ENCODE results near the gene MDFI. TPM values are rescaled to one million over a fixed set of nuclear protein-coding genes. Genes with fewer than 3 reads are reported as not detected.

The MDFI gene
- total and polyA plus RNA-seq, 11 donors, result 0.35 to 9.3 (median 2.2) TPM

- TF ChIP-seq POLR2A (IDR thresholded peaks at IDR 0.05) (no peak), CTCF (IDR thresholded peaks at IDR 0.05) (no peak)
- 90 to 95% (median 94%) methylated on average over 7 of the region's 7 CpGs for WGBS, 4 donors
- peaks cover 2 to 69% (median 59%) of the 10 kb centered on the region in 9 donors for H3K36me3 ChIP-seq
- no peak overlapping the region for H3K27ac ChIP-seq
- DNase-seq (no peak), ATAC-seq (no peak)
- H3K4me1 ChIP-seq, result peaks cover 0 to 42% (median 20%) of the 10 kb centered on the region in 12 donors
- no peak overlapping the region for H3K4me3 ChIP-seq
- H3K27me3 ChIP-seq, result no peaks in the 10 kb centered on the region
- intact Hi-C loops (cut with DNase I), result loop anchor here in 2 of 10 donors (10.0 kb wide), 2 partner anchors 221 to 261 kb away; no protein-coding TSS in a partner anchor
- H3K9me3 ChIP-seq, result no peaks in the 10 kb centered on the region
Observed at GRCh38 chr6:41685641-41686380, 47.5 kb downstream of the MDFI start.

- H3K27me3 ChIP-seq, result no peaks in the 10 kb centered on the region
- no peak for ATAC-seq
- peaks cover 2 to 72% (median 62%) of the 10 kb centered on the region in 9 donors for H3K36me3 ChIP-seq
- TF ChIP-seq POLR2A (IDR thresholded peaks at IDR 0.05), result no peak
- no peak for TF ChIP-seq CTCF (IDR thresholded peaks at IDR 0.05)
- no peak overlapping the region for H3K4me3 ChIP-seq
- peaks cover 0 to 34% (median 13%) of the 10 kb centered on the region in 12 donors for H3K4me1 ChIP-seq
- WGBS, 4 donors, result 76 to 82% (median 78%) methylated on average over 9 of the region's 9 CpGs
- H3K27ac ChIP-seq, result peak overlapping the region in 3 of 12 donors; percentile 1 to 51 (median 30)
- DNase-seq, result no peak
- H3K9me3 ChIP-seq, result no peaks in the 10 kb centered on the region
- intact Hi-C loops (cut with DNase I), result loop anchor here in 2 of 10 donors (10.0 kb wide), 2 partner anchors 223 to 263 kb away; no protein-coding TSS in a partner anchor
Observed at GRCh38 chr6:41687501-41688175, 49.4 kb downstream of the MDFI start.

GRCh38 chr6:41688256-41688965, 50.1 kb downstream of the MDFI start:
- H3K27me3 ChIP-seq, result no peaks in the 10 kb centered on the region
- H3K4me1 ChIP-seq, result peaks cover 0 to 34% (median 13%) of the 10 kb centered on the region in 12 donors
- peak overlapping the region in 4 of 12 donors; percentile 23 to 51 (median 36) for H3K27ac ChIP-seq
- H3K9me3 ChIP-seq, result no peaks in the 10 kb centered on the region
- ATAC-seq (peak; percentile 20 to 58 (median 42)), DNase-seq (peak in 1 of 5 donors; percentile 36)
- H3K36me3 ChIP-seq, result peaks cover 2 to 72% (median 62%) of the 10 kb centered on the region in 9 donors
- TF ChIP-seq POLR2A (IDR thresholded peaks at IDR 0.05) (no peak), CTCF (IDR thresholded peaks at IDR 0.05) (no peak)
- no peak overlapping the region for H3K4me3 ChIP-seq
- intact Hi-C loops (cut with DNase I), result loop anchor here in 2 of 10 donors (10.0 kb wide), 2 partner anchors 224 to 264 kb away; no protein-coding TSS in a partner anchor
- WGBS, 4 donors, result 59 to 81% (median 67%) methylated on average over 5 of the region's 5 CpGs
